ENCODE results near the gene MUC4. TPM values are rescaled to one million over a fixed set of nuclear protein-coding genes. Genes with fewer than 3 reads are reported as not detected.
"Not testable (repeated sequence)": the region's sequence is repeated elsewhere in the genome, so short reads cannot be mapped to it uniquely, and the experiment has no call there.

Gene MUC4
- total RNA-seq, 1 experiment from 2014 or later: not detected

GRCh38 chr3:195727606-195728195 lies 84.0 kb downstream of the MUC4 start:
- BruUV-seq (replicated peaks): no TSS peak
- Histone ChIP-seq H3K9me3 (ENCODE audit: low read depth, low read length, poor library complexity, severe bottlenecking) (no peaks in the 10 kb centered on the region), H3K4me1 (ENCODE audit: insufficient read depth, low read length, poor library complexity, severe bottlenecking) (no peaks in the 10 kb centered on the region), H3K36me3 (ENCODE audit: insufficient read depth, low read length, poor library complexity, severe bottlenecking) (no peaks in the 10 kb centered on the region), H3K27ac (ENCODE audit: low read depth, low read length, poor library complexity, severe bottlenecking) (no peak overlapping the region), H3K27me3 (replicated peaks; ENCODE audit: insufficient read depth, low read depth, low read length, poor library complexity) (no peaks in the 10 kb centered on the region), H3K4me3 (ENCODE audit: low read depth, low read length, poor library complexity, severe bottlenecking) (no peak overlapping the region)
- intact Hi-C loops (cut with micrococcal nuclease; ENCODE audit: unreplicated experiment): no loop called here
- TF ChIP-seq EZH2 (IDR thresholded peaks at IDR 0.05; ENCODE audit: borderline replicate concordance, low read depth, low read length, poor library complexity, severe bottlenecking): no peak
- TF ChIP-seq, protein P1, sequence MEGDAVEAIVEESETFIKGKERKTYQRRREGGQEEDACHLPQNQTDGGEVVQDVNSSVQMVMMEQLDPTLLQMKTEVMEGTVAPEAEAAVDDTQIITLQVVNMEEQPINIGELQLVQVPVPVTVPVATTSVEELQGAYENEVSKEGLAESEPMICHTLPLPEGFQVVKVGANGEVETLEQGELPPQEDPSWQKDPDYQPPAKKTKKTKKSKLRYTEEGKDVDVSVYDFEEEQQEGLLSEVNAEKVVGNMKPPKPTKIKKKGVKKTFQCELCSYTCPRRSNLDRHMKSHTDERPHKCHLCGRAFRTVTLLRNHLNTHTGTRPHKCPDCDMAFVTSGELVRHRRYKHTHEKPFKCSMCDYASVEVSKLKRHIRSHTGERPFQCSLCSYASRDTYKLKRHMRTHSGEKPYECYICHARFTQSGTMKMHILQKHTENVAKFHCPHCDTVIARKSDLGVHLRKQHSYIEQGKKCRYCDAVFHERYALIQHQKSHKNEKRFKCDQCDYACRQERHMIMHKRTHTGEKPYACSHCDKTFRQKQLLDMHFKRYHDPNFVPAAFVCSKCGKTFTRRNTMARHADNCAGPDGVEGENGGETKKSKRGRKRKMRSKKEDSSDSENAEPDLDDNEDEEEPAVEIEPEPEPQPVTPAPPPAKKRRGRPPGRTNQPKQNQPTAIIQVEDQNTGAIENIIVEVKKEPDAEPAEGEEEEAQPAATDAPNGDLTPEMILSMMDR (conservative IDR thresholded peaks at IDR 0.05; ENCODE audit: low read depth, low read length): no peak
- DNase-seq (ENCODE audit: low spot score): no peak
- CTCF ChIA-PET: interaction anchor here (1.1 kb wide), 1 partner anchor 456 kb away, joined by 3 read pairs; the partner anchor contains the start of gene XXYLT1
- POLR2A ChIA-PET (ENCODE audit: low non-redundant PET): no interaction called here

- H3K36me3 ChIP-seq (ENCODE audit: insufficient read depth, low read length, poor library complexity, severe bottlenecking); BruUV-seq (replicated peaks); POLR2A ChIA-PET (ENCODE audit: low non-redundant PET); H3K4me3 ChIP-seq (ENCODE audit: low read depth, low read length, poor library complexity, severe bottlenecking); DNase-seq (ENCODE audit: low spot score); H3K27ac ChIP-seq (ENCODE audit: low read depth, low read length, poor library complexity, severe bottlenecking); H3K27me3 ChIP-seq (replicated peaks; ENCODE audit: insufficient read depth, low read depth, low read length, poor library complexity); H3K9me3 ChIP-seq (ENCODE audit: low read depth, low read length, poor library complexity, severe bottlenecking); CTCF ChIA-PET; intact Hi-C loops (cut with micrococcal nuclease; ENCODE audit: unreplicated experiment); H3K4me1 ChIP-seq (ENCODE audit: insufficient read depth, low read length, poor library complexity, severe bottlenecking): not testable (repeated sequence)
Observed at GRCh38 chr3:195725916-195726740, 85.6 kb downstream of the MUC4 start.

GRCh38 chr3:195724363-195724762 lies 87.4 kb downstream of the MUC4 start:
- BruUV-seq (replicated peaks); H3K4me1 ChIP-seq (ENCODE audit: insufficient read depth, low read length, poor library complexity, severe bottlenecking); H3K4me3 ChIP-seq (ENCODE audit: low read depth, low read length, poor library complexity, severe bottlenecking); H3K9me3 ChIP-seq (ENCODE audit: low read depth, low read length, poor library complexity, severe bottlenecking); H3K27me3 ChIP-seq (replicated peaks; ENCODE audit: insufficient read depth, low read depth, low read length, poor library complexity); H3K27ac ChIP-seq (ENCODE audit: low read depth, low read length, poor library complexity, severe bottlenecking); H3K36me3 ChIP-seq (ENCODE audit: insufficient read depth, low read length, poor library complexity, severe bottlenecking); POLR2A ChIA-PET (ENCODE audit: low non-redundant PET); DNase-seq (ENCODE audit: low spot score); CTCF ChIA-PET: not testable (repeated sequence)
- intact Hi-C loops (cut with micrococcal nuclease; ENCODE audit: unreplicated experiment): loop anchor here (5.0 kb wide), 1 partner anchor 107 kb away; no protein-coding TSS in a partner anchor

DNA sequence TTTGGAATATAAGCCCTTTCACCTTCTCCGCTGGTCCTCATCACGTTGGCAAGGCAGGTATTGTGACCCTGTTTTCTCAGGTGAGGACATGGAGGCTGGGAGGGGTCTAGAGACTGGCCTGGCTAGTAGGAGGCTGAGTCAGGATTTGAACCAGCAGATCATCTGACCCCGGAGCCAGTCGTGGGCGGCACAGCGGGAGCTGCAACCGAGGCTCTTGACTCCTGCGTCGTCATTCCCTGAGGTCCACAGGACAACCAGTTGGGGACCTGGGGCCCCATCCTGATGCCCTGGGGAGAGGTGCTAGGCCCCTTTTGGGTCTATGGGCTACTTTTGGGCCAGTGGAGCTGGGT lies 88.8 kb downstream of the MUC4 start:
- BruUV-seq (replicated peaks); POLR2A ChIA-PET (ENCODE audit: low non-redundant PET); CTCF ChIA-PET; H3K27ac ChIP-seq (ENCODE audit: low read depth, low read length, poor library complexity, severe bottlenecking); H3K4me3 ChIP-seq (ENCODE audit: low read depth, low read length, poor library complexity, severe bottlenecking); H3K4me1 ChIP-seq (ENCODE audit: insufficient read depth, low read length, poor library complexity, severe bottlenecking); H3K9me3 ChIP-seq (ENCODE audit: low read depth, low read length, poor library complexity, severe bottlenecking); DNase-seq (ENCODE audit: low spot score); H3K36me3 ChIP-seq (ENCODE audit: insufficient read depth, low read length, poor library complexity, severe bottlenecking); H3K27me3 ChIP-seq (replicated peaks; ENCODE audit: insufficient read depth, low read depth, low read length, poor library complexity): not testable (repeated sequence)
- intact Hi-C loops (cut with micrococcal nuclease; ENCODE audit: unreplicated experiment): loop anchor here (5.0 kb wide), 1 partner anchor 106 kb away; no protein-coding TSS in a partner anchor

GRCh38 chr3:195722139-195722995 lies 89.4 kb downstream of the MUC4 start:
- CTCF ChIA-PET: not testable (repeated sequence)

DNA sequence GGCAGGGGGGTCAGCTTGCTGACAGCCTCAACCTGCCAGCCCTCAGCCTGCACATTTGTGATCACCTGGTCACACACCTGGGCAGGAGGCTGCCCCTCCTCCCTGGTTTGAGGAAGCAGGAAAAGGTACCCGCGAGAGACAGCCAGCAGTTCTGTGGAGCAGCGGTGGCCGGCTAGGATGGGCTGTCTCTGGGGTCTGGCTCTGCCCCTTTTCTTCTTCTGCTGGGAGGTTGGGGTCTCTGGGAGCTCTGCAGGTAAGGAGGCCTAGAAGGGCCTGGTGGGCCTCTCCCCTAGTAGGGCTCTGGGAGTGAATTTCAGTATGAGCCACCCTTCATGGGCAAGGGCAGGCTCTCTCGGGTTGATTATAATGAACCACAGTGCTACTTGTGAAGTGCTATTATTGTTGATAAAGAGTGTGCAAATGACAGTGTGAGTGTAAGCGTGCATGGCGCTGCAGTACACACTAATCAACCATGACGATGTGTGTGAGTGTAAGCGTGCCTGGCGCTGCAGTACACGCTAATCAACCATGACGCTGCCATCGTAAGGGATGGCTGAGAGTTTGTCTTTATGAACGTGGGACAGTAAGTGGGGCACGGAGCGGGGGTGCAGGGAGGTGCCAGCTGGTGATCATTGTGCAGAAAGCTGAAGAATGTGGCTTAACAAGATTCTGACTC lies 90.8 kb downstream of the MUC4 start, which contains the start of gene MUC20:
MUC20 (plus strand) TSS at position 148 of the 676 bp plus-strand sequence; CDS start at position 178, 30 bp downstream.
- H3K36me3 ChIP-seq (ENCODE audit: insufficient read depth, low read length, poor library complexity, severe bottlenecking); H3K4me3 ChIP-seq (ENCODE audit: low read depth, low read length, poor library complexity, severe bottlenecking); POLR2A ChIA-PET (ENCODE audit: low non-redundant PET); BruUV-seq (replicated peaks); H3K27ac ChIP-seq (ENCODE audit: low read depth, low read length, poor library complexity, severe bottlenecking); DNase-seq (ENCODE audit: low spot score); H3K4me1 ChIP-seq (ENCODE audit: insufficient read depth, low read length, poor library complexity, severe bottlenecking); H3K9me3 ChIP-seq (ENCODE audit: low read depth, low read length, poor library complexity, severe bottlenecking); H3K27me3 ChIP-seq (replicated peaks; ENCODE audit: insufficient read depth, low read depth, low read length, poor library complexity); CTCF ChIA-PET: not testable (repeated sequence)
- intact Hi-C loops (cut with micrococcal nuclease; ENCODE audit: unreplicated experiment): loop anchor here (5.0 kb wide), 1 partner anchor 104 kb away; no protein-coding TSS in a partner anchor

More at GRCh38 chr3:195722139-195722995, 89.4 kb downstream of the MUC4 start:
- intact Hi-C loops (cut with micrococcal nuclease; ENCODE audit: unreplicated experiment): loop anchor here (5.0 kb wide), 1 partner anchor 105 kb away; no protein-coding TSS in a partner anchor
- H3K4me1 ChIP-seq (ENCODE audit: insufficient read depth, low read length, poor library complexity, severe bottlenecking); H3K27ac ChIP-seq (ENCODE audit: low read depth, low read length, poor library complexity, severe bottlenecking); H3K27me3 ChIP-seq (replicated peaks; ENCODE audit: insufficient read depth, low read depth, low read length, poor library complexity); H3K36me3 ChIP-seq (ENCODE audit: insufficient read depth, low read length, poor library complexity, severe bottlenecking); DNase-seq (ENCODE audit: low spot score); H3K9me3 ChIP-seq (ENCODE audit: low read depth, low read length, poor library complexity, severe bottlenecking); H3K4me3 ChIP-seq (ENCODE audit: low read depth, low read length, poor library complexity, severe bottlenecking); POLR2A ChIA-PET (ENCODE audit: low non-redundant PET); BruUV-seq (replicated peaks): not testable (repeated sequence)

All from A673 (cell line).